ENCODE data around the gene FLT4.

- no peak for TF ChIP-seq POLR2AphosphoS5 (IDR thresholded peaks at IDR 0.05; ENCODE audit: borderline replicate concordance, low read depth, low read length)
- no peak for TF ChIP-seq FOXP2 (optimal IDR thresholded peaks at IDR 0.05; ENCODE audit: control extremely low read depth, extremely low read length, insufficient read depth)
- TF ChIP-seq EZH2 (IDR thresholded peaks at IDR 0.05), result no peak
Measured at GRCh38 chr5:180590543-180591310, 58.7 kb downstream of the FLT4 start.

All from SK-N-MC (cell line).